Measurements from ENCODE around the gene SEC62.

DNA sequence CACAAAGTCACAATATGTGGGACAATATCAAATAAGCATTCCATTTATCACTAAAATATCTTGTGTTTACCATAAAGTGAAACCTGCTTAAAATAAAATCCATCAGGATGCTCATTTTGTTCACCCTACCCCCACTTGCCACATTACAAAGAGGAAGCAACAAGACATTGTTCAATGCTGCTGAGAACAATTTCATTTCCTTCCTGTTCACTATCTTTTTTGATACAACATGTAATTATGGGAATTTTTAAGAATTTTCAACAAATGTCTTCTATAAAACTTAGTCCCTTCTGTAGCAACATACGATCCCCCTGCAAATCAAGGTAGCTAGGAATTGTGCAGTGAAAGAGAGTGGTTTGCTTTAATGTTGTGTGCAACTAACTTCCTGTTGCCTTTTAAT is 36.3 kb downstream of the SEC62 start:
- no peak for TF ChIP-seq POLR2A (IDR thresholded peaks at IDR 0.05)
- TF ChIP-seq, protein P1, sequence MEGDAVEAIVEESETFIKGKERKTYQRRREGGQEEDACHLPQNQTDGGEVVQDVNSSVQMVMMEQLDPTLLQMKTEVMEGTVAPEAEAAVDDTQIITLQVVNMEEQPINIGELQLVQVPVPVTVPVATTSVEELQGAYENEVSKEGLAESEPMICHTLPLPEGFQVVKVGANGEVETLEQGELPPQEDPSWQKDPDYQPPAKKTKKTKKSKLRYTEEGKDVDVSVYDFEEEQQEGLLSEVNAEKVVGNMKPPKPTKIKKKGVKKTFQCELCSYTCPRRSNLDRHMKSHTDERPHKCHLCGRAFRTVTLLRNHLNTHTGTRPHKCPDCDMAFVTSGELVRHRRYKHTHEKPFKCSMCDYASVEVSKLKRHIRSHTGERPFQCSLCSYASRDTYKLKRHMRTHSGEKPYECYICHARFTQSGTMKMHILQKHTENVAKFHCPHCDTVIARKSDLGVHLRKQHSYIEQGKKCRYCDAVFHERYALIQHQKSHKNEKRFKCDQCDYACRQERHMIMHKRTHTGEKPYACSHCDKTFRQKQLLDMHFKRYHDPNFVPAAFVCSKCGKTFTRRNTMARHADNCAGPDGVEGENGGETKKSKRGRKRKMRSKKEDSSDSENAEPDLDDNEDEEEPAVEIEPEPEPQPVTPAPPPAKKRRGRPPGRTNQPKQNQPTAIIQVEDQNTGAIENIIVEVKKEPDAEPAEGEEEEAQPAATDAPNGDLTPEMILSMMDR (IDR thresholded peaks at IDR 0.05): no peak

Measured in breast epithelium (tissue), 3 donors.